Progenitor cell of endocrine pancreas (in vitro differentiated cells): ENCODE measurements around the gene NFILZ. TPM values are rescaled to one million over a fixed set of nuclear protein-coding genes. Genes with fewer than 3 reads are reported as not detected.
A peak's percentile ranks its signal among the peaks of the same experiment; 100 is the strongest.

Source experiments
- DNase-seq: peaks from one replicate; pipeline ENCODE4 v3.0.0; 2021; ENCODE audit warnings: low spot score; ENCODE audit not compliant: unreplicated experiment
- H3K27ac Mint-ChIP-seq: 2 replicates; pipeline ENCODE4 v1.8.0; 2021; ENCODE audit warnings: mild to moderate bottlenecking, moderate library complexity, mixed read lengths
- H3K27me3 Mint-ChIP-seq: 2 replicates; pipeline ENCODE4 v1.8.0; 2021; ENCODE audit warnings: mixed read lengths
- H3K36me3 Mint-ChIP-seq: 2 replicates; pipeline ENCODE4 v1.8.0; 2022; ENCODE audit warnings: mixed read lengths; ENCODE audit not compliant: insufficient read depth
- H3K4me1 Mint-ChIP-seq: 2 replicates; pipeline ENCODE4 v1.8.0; 2021; ENCODE audit warnings: low read depth, mixed read lengths
- H3K4me3 Mint-ChIP-seq: 2 replicates; pipeline ENCODE4 v1.8.0; 2021; ENCODE audit warnings: low read depth, mild to moderate bottlenecking, moderate library complexity, mixed read lengths
- H3K9me3 Mint-ChIP-seq: 2 replicates; pipeline ENCODE4 v1.8.0; 2021; ENCODE audit warnings: low read depth, mixed read lengths
- CTCF ChIP-seq: fragments of 200-600 bp; sonication (generic); IDR thresholded peaks from one replicate; pipeline ENCODE4 v1.5.0; 2021; ENCODE audit warnings: antibody characterized with exemption, mild to moderate bottlenecking; ENCODE audit not compliant: unreplicated experiment
- total RNA-seq: library from RNA; stranded (reverse); gene quantifications from 2 replicates; pipeline ENCODE4 v1.2.1, GENCODE V29; 2021

The NFILZ gene
- total RNA-seq, 1 donor from 2014 or later: not detected

GRCh38 chr19:8643860-8644653 is 13.6 kb downstream of the NFILZ start:
- DNase-seq: no peak
- H3K4me3 Mint-ChIP-seq: no peak overlapping the region
- H3K27me3 Mint-ChIP-seq: peaks cover 14% of the 10 kb centered on the region
- no peaks in the 10 kb centered on the region for H3K4me1 Mint-ChIP-seq
- peaks cover 4% of the 10 kb centered on the region for H3K9me3 Mint-ChIP-seq
- H3K27ac Mint-ChIP-seq: no peak overlapping the region
- TF ChIP-seq CTCF: no peak
- H3K36me3 Mint-ChIP-seq: no peaks in the 10 kb centered on the region

GRCh38 chr19:8648240-8648639 is 17.8 kb downstream of the NFILZ start:
- H3K27me3 Mint-ChIP-seq: peaks cover 17% of the 10 kb centered on the region
- H3K36me3 Mint-ChIP-seq: no peaks in the 10 kb centered on the region
- H3K4me3 Mint-ChIP-seq: no peak overlapping the region
- TF ChIP-seq CTCF: no peak
- H3K9me3 Mint-ChIP-seq: no peaks in the 10 kb centered on the region
- H3K4me1 Mint-ChIP-seq: no peaks in the 10 kb centered on the region
- no peak for DNase-seq
- H3K27ac Mint-ChIP-seq: no peak overlapping the region

GRCh38 chr19:8654591-8655339 is 24.3 kb downstream of the NFILZ start:
- H3K27me3 Mint-ChIP-seq: peaks cover 20% of the 10 kb centered on the region
- DNase-seq: peak; percentile 61
- peak overlapping the region; percentile 61 for H3K4me3 Mint-ChIP-seq
- H3K27ac Mint-ChIP-seq: no peak overlapping the region
- no peaks in the 10 kb centered on the region for H3K9me3 Mint-ChIP-seq
- no peaks in the 10 kb centered on the region for H3K4me1 Mint-ChIP-seq
- TF ChIP-seq CTCF: peak; percentile 99
- no peaks in the 10 kb centered on the region for H3K36me3 Mint-ChIP-seq

- peaks cover 20% of the 10 kb centered on the region for H3K27me3 Mint-ChIP-seq
- no peak for TF ChIP-seq CTCF
- H3K27ac Mint-ChIP-seq: no peak overlapping the region
- H3K36me3 Mint-ChIP-seq: no peaks in the 10 kb centered on the region
- no peaks in the 10 kb centered on the region for H3K4me1 Mint-ChIP-seq
- H3K9me3 Mint-ChIP-seq: no peaks in the 10 kb centered on the region
- DNase-seq: no peak
- no peak overlapping the region for H3K4me3 Mint-ChIP-seq
Measured at GRCh38 chr19:8655340-8655709, 24.9 kb downstream of the NFILZ start.

- Mint-ChIP-seq H3K9me3 (no peaks in the 10 kb centered on the region), H3K36me3 (no peaks in the 10 kb centered on the region), H3K27ac (no peak overlapping the region), H3K27me3 (peaks cover 27% of the 10 kb centered on the region), H3K4me3 (no peak overlapping the region), H3K4me1 (no peaks in the 10 kb centered on the region)
- DNase-seq: no peak
- no peak for TF ChIP-seq CTCF
Measured at GRCh38 chr19:8657869-8658268, 27.4 kb downstream of the NFILZ start.
